Activated T-cell treated with anti-CD3 and anti-CD28 coated beads, Interleukin-2, amount 50 U/mL, for 24 hours (primary cell): ENCODE results near the gene SIX2.
A peak's percentile ranks its signal among the peaks of the same experiment; 100 is the strongest.

Experiments
- DNase-seq: peaks from one replicate; pipeline ENCODE4 v3.0.0-alpha.2; 2020
- H3K27ac Mint-ChIP-seq: 2 replicates; pipeline ENCODE4 v1.8.0; 2020; ENCODE audit warnings: mild to moderate bottlenecking, mixed read lengths
- H3K27me3 Mint-ChIP-seq: 2 replicates; pipeline ENCODE4 v1.8.0; 2020; ENCODE audit warnings: mixed read lengths
- H3K36me3 Mint-ChIP-seq: 2 replicates; pipeline ENCODE4 v1.8.0; 2020; ENCODE audit warnings: low read depth, mixed read lengths
- H3K4me1 Mint-ChIP-seq: 2 replicates; pipeline ENCODE4 v1.8.0; 2020; ENCODE audit warnings: low read depth, mixed read lengths
- H3K4me3 Mint-ChIP-seq: 2 replicates; pipeline ENCODE4 v1.8.0; 2020; ENCODE audit warnings: mild to moderate bottlenecking, moderate library complexity, mixed read lengths
- H3K9me3 Mint-ChIP-seq: 2 replicates; pipeline ENCODE4 v1.8.0; 2020; ENCODE audit warnings: mixed read lengths

Gene SIX2

DNA sequence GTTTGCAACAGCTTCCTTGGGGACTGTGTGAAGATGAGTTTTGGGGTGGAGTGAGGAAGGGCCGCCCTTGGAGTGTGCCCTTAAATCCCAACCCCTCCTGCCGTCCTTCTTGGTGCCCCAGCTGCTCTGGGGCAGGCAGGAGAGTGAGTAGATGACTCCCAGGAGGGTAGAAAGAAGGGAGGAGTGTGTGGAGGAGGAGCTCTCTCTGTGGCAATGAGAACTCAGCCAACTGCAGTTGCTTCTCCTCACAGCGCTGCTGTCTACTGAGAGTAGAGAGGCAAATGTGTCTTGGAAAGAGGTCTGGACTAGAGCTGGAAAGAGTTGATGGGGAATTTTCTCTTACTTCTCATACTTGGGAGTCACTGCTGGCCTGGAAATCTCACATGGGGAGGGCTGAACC, 21.8 kb upstream of the SIX2 start:
- H3K36me3 Mint-ChIP-seq = no peaks in the 10 kb centered on the region
- H3K4me1 Mint-ChIP-seq = no peaks in the 10 kb centered on the region
- DNase-seq = no peak
- no peak overlapping the region for H3K4me3 Mint-ChIP-seq
- H3K9me3 Mint-ChIP-seq = no peaks in the 10 kb centered on the region
- no peak overlapping the region for H3K27ac Mint-ChIP-seq
- H3K27me3 Mint-ChIP-seq = peaks cover 28% of the 10 kb centered on the region

DNA sequence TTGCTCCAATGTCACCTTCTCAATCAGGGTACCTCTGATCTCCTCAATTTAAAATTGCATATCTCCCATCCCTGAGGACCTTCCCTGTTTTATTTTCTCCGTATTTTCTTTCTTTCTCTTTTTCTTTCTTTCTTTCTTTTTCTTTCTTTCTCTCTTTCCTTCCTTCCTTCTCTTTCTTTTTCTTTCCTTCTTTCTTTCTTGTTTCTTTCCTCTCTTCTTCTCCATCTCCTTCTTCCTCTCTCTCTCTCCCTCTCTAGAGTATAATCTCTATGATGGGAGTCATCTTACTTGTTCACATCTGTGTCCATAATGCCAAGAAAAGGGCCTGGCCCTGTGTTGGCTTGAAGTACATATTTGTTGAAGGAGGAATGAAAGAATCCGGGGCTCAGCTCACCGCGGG, 21.3 kb upstream of the SIX2 start:
- Mint-ChIP-seq H3K9me3 (no peaks in the 10 kb centered on the region), H3K36me3 (no peaks in the 10 kb centered on the region), H3K27ac (no peak overlapping the region), H3K4me1 (no peaks in the 10 kb centered on the region), H3K27me3 (peaks cover 30% of the 10 kb centered on the region), H3K4me3 (no peak overlapping the region)
- no peak for DNase-seq

DNA sequence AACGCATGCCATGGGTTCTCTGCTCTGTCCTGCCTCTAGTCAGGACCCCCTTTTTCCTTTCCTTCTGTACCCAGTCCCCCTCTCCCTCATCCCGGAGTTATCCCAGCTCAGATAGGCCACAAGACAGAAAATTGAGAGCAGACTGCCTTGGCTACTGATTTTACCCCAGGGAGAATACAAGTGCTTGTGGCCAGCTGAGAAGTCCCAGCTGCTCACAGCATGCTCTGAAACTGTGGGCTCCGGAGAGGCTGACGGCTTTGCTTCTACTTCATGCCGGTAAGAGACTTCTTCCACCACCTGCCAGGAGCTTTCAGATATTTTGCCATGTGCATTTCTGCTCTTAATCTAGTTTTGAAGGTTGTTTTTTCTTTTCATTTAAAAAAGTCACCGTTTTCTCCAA, 20.0 kb upstream of the SIX2 start:
- no peak for DNase-seq
- Mint-ChIP-seq H3K27me3 (peaks cover 34% of the 10 kb centered on the region), H3K9me3 (no peaks in the 10 kb centered on the region), H3K4me1 (no peaks in the 10 kb centered on the region), H3K27ac (no peak overlapping the region), H3K4me3 (no peak overlapping the region), H3K36me3 (no peaks in the 10 kb centered on the region)

DNA sequence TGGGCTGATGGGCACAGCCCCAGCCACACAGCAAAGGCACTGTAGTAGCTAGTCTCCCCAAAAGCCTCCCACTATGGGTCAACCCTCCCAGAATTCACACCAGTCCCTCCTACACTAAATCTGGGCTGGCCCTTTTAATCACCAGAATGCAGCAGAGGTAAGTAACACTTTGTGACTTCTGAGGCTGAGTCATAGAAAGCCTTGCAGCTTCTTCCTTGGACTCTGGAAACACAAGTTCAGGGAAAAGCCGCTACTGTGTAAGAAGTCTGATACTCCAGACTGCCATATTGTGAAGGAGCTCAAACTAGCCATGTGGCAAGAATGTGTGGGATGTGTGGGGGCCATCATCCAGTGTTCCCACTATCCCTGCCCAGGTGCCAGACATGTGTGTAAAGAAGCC, 19.0 kb upstream of the SIX2 start:
- Mint-ChIP-seq H3K27ac (no peak overlapping the region), H3K27me3 (peaks cover 34% of the 10 kb centered on the region), H3K9me3 (no peaks in the 10 kb centered on the region), H3K4me3 (no peak overlapping the region), H3K36me3 (no peaks in the 10 kb centered on the region), H3K4me1 (no peaks in the 10 kb centered on the region)
- DNase-seq = no peak

DNA sequence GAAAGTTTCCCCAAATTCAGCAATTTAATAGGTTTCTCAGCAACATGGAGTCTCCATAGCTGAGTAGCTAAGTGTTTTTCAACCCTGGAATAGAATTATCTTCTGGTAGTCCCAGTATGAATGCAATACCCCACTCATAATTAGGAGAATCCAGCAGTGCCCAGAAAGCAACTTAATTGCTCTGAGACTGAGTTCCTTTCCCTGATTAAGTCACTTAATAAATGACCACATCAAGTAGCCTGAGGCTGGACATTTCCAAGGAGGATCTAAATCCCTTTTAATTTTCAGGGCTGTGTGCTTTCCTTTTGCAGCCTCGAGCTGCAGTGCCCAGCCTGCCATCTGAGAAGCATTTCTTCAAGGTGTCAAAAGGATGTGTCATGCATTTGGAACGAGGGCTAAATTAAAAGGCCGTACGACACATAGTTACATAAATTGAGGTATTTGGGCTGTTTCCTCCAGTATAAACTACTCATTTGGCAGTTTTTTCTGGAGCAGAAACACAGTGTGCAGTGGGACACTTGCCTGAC, 17.7 kb upstream of the SIX2 start:
- H3K27me3 Mint-ChIP-seq = peaks cover 44% of the 10 kb centered on the region
- no peak overlapping the region for H3K4me3 Mint-ChIP-seq
- no peak overlapping the region for H3K27ac Mint-ChIP-seq
- no peaks in the 10 kb centered on the region for H3K9me3 Mint-ChIP-seq
- no peaks in the 10 kb centered on the region for H3K4me1 Mint-ChIP-seq
- H3K36me3 Mint-ChIP-seq = no peaks in the 10 kb centered on the region
- no peak for DNase-seq

DNA sequence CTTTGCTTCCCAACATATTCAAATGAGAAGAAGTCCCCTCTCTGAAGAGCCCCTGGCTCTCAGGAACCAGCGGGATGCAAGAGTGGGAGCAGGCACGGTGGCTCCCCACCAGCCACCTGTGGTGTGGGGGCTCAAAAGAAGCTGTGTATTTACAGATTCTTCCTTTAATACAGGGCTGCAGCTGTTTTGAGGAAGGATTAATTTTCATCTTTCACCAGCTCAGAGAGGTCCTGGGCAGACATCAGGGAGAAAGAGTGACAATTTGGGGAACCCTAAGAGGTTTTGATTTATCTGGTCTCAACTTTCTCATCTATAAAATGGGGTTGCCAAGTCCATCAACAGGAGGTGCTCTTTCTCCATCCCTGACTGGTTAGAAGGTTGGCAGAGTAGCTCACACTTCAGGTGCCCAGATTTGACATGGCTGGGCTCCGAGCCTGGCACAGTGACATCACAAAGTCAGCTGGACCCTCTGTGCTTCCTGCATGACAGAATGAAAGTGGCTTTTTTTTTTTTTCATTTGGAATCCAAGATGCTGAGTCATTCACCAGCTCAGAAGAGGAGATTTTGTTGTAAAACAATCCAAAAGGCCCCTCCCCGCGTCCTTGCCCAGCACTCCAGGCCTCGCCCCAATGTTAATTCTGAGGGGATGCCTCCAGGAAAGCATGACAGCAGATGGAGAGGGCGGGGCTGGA, 15.5 kb upstream of the SIX2 start:
- no peaks in the 10 kb centered on the region for H3K4me1 Mint-ChIP-seq
- H3K4me3 Mint-ChIP-seq = no peak overlapping the region
- H3K27me3 Mint-ChIP-seq = peaks cover 41% of the 10 kb centered on the region
- no peak for DNase-seq
- H3K27ac Mint-ChIP-seq = no peak overlapping the region
- no peaks in the 10 kb centered on the region for H3K36me3 Mint-ChIP-seq
- H3K9me3 Mint-ChIP-seq = no peaks in the 10 kb centered on the region

DNA sequence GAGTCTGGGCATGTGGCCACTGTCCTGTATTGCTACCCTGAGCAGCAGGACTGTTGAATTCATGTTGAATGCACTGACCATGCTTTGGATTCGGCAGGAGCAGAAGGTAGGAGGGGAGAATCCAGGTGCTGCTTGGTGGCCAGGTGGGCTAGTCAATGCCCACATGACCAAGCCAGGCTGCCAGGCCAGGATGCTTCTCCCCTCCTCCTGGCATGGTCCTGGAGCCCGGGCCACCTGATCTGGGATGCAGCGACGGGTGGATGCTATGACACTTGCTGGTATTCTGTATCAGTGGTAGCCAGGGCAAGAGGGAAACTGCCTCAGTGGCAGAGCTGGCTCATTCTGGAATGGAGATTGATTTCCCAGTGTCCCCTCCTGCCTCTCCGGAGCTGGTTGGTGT, 14.8 kb upstream of the SIX2 start:
- no peaks in the 10 kb centered on the region for H3K36me3 Mint-ChIP-seq
- H3K4me1 Mint-ChIP-seq = no peaks in the 10 kb centered on the region
- no peaks in the 10 kb centered on the region for H3K9me3 Mint-ChIP-seq
- no peak for DNase-seq
- H3K27ac Mint-ChIP-seq = no peak overlapping the region
- peaks cover 37% of the 10 kb centered on the region for H3K27me3 Mint-ChIP-seq
- no peak overlapping the region for H3K4me3 Mint-ChIP-seq

DNA sequence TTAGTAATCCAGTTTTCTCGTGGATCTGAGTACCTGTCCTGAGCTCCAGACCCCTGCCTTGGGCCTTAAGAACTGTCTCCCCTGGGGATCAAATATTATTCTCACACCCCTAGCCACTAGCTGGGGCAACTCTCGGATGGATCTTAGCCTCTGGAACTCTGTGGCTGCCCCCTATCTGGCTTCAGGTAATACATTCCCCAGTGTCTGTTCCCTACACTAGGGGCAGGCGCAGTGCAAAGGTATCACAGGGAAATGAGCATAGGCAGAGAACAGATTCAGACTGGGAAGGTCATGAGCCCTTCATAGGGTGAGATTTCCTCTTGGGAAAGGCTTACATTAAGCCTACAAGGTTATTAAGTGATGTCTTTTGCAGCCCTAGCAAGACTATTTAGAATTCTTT, 11.2 kb upstream of the SIX2 start:
- DNase-seq = no peak
- H3K9me3 Mint-ChIP-seq = no peaks in the 10 kb centered on the region
- H3K27me3 Mint-ChIP-seq = peaks cover 57% of the 10 kb centered on the region
- H3K27ac Mint-ChIP-seq = no peak overlapping the region
- no peaks in the 10 kb centered on the region for H3K36me3 Mint-ChIP-seq
- no peaks in the 10 kb centered on the region for H3K4me1 Mint-ChIP-seq
- H3K4me3 Mint-ChIP-seq = no peak overlapping the region

DNA sequence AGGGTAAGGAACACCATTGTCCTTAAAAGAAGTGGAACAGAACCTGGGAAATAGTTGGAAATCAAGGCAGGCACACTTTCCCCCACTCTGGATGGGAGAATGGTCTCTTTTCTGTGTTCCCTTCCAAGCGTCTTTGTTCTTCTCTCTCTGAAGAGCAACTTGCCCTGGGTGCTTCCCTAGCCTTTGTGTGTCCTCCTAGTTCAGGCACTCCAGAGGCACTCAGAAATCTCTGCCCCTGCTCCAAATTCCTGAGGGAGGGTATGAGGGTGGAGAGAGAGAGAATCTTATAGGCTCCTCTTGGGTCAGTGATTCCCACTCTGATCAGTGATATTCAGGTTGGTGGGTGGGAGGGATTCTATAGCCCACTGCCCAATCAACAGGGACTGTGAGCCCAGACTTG, 8.8 kb upstream of the SIX2 start:
- H3K9me3 Mint-ChIP-seq = no peaks in the 10 kb centered on the region
- no peak overlapping the region for H3K27ac Mint-ChIP-seq
- H3K36me3 Mint-ChIP-seq = no peaks in the 10 kb centered on the region
- no peak overlapping the region for H3K4me3 Mint-ChIP-seq
- DNase-seq = no peak
- H3K4me1 Mint-ChIP-seq = no peaks in the 10 kb centered on the region
- peaks cover 65% of the 10 kb centered on the region for H3K27me3 Mint-ChIP-seq

DNA sequence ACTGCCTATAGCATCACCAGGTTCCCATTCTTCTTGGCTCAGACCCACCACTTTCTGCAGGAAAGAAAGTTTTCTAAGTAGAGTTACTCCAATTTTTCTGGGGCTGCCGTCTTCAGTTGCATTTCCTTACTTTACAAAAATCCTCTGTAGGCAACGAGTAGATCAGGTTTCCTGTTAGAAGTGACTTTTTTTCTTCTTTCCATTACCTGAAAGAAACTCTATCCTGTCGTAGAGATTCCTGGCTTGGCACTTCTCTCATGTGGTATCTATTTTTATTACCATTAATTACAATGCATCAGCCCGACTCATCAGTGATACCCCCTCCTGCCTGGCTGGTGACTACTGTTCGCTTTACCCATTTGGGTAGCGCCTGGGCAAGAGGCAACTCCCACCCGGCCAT, 5.6 kb upstream of the SIX2 start:
- DNase-seq = no peak
- Mint-ChIP-seq H3K27ac (no peak overlapping the region), H3K27me3 (peaks cover 84% of the 10 kb centered on the region), H3K4me3 (no peak overlapping the region), H3K9me3 (no peaks in the 10 kb centered on the region), H3K4me1 (peaks cover 11% of the 10 kb centered on the region), H3K36me3 (no peaks in the 10 kb centered on the region)

DNA sequence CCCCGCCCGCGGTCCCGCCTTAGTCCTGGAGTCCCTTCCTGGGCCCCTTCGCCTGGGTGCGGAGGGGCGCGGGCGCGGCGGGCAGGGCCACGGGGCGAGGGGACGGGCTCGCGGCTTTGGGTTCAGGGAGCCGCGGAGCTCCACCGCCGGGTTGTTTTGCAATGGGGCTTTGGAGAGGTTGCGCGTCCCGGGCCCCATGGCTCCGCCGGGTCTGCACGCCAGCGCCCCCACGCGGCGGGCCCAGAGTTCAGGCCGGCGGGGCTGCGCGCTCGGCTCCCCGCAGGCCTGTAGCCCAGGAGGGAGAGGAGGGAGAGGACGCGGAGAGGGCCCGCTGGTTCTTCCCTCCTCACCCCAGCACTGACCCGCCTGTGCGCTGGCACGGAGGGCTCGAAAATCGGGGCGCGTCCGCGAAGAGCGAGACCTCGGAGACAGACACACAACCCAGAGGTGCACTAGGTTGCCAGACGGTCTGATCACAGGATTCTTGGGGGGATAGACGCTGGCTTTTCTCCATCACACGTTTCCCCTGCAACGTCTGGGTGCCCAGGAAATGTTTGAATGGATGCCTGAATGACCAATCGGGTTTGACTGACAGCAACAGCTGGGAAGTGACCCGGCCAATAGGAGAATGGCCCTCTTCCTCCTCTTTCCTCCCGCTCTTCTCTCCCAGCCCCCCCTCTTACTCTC, 4.9 kb upstream of the SIX2 start:
- Mint-ChIP-seq H3K36me3 (no peaks in the 10 kb centered on the region), H3K27me3 (peaks cover 89% of the 10 kb centered on the region), H3K9me3 (no peaks in the 10 kb centered on the region), H3K4me1 (peaks cover 15% of the 10 kb centered on the region), H3K27ac (no peak overlapping the region), H3K4me3 (no peak overlapping the region)
- DNase-seq = peak; percentile 40

DNA sequence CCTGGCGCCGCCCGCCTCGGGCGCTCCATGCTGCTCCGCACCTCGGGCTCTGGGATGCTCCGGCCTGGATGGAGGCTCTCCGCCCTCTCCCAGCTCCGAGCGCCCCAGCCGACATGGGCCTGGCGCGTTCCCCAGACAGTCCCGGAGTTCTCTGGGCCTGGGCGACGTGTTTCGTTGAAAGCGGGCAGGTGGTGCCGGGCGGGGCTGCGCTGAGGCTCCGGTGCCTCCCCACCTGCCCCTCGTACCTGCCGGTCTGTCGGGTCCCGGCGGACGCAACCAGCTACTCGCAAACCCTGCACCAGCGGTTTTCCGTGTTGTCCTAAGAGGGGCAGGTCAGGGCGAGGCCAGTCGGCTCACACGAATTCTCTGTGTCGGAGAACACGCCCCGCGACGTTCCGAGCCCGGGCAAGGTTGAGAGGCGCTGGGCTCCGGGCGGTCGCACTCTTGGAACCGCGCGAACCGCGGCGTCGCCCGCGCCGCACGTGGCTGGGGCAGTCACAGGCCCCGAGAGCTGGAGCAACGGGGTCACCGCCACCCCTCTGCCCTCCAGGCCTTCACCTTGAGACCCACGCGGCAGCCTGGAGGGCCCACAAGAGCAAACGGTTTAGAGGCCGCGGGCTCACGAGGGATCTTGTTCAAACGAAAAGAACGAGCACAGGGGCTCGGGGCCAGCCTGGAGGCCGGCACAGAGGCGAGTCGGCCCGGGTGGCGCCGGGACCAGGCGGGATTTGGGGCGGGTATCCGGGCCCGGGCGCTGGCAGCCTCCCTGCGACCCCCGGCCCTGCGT, 4.2 kb upstream of the SIX2 start:
- peak; percentile 36 for DNase-seq
- H3K27me3 Mint-ChIP-seq = peaks cover 86% of the 10 kb centered on the region
- H3K27ac Mint-ChIP-seq = no peak overlapping the region
- H3K9me3 Mint-ChIP-seq = no peaks in the 10 kb centered on the region
- no peaks in the 10 kb centered on the region for H3K36me3 Mint-ChIP-seq
- H3K4me1 Mint-ChIP-seq = peaks cover 19% of the 10 kb centered on the region
- H3K4me3 Mint-ChIP-seq = no peak overlapping the region

DNA sequence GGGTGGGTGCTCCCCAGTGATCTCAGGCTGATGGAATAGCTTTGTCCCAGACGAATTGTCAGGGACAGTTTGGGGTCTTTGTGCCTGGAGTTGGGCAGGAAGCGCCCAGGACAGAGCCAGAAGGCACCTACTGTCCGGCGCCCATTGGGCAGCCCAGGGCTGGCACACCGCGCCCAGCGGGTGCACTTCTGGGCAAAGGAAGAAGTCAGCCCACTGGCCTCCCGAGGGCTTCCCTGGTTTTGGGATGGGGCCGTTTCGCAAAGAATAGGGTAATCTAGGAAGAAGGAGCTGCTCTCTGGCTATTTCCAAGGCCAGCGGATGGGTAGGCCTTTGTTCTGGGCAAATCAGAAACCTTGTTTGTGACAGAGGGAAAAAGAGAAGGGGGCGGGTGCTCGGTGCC, 3.5 kb upstream of the SIX2 start:
- Mint-ChIP-seq H3K27me3 (peaks cover 85% of the 10 kb centered on the region), H3K4me3 (no peak overlapping the region), H3K36me3 (no peaks in the 10 kb centered on the region), H3K9me3 (no peaks in the 10 kb centered on the region), H3K4me1 (peaks cover 23% of the 10 kb centered on the region), H3K27ac (no peak overlapping the region)
- DNase-seq = no peak

DNA sequence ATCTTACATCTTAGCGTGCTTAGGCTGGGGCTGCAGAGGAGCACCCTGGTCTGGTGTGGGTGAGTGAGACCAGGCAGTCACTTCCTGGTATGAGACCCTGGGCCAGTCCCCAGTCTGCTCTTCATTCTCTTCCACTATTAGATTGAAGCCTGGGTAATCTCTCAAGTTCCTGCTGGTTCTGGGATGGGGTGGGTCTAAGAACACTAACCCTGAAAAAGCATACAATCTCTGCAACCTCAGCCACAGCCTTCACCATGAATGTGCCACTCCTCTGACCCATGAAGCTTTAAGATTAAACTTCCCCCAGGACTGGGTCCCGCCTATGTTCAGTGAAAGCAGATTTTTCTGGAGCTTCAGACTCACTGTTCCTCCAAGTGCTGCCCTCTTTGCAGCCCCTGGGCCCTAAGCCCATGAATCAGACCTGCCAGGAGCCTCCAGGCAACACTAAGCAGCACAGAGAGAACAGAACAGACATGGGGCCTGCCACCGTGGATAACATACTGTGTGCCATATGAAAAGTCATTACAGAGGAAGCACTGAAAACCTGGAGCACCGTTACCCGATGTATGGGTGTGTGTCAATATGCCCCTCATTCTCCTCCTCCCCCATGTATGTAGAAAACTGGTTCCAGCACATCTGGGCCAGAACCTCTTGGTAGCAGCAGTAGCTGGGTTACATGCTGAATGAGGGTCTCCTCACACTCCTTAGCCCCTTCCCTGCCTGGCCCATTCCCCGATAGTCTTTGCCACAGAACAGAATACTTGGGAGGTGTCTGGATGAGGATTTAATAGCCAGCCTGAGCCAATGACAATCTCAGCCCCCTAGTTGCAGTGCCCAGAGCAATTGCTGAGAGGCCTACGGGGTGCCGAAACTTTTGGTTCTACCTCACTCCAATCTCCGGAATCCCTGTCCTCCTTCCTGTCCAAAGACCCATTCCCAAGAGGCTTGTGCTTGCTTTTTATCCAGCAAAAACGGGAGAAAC, 2.7 kb upstream of the SIX2 start:
- H3K27ac Mint-ChIP-seq = no peak overlapping the region
- H3K4me1 Mint-ChIP-seq = peaks cover 23% of the 10 kb centered on the region
- DNase-seq = no peak
- H3K9me3 Mint-ChIP-seq = no peaks in the 10 kb centered on the region
- no peaks in the 10 kb centered on the region for H3K36me3 Mint-ChIP-seq
- H3K4me3 Mint-ChIP-seq = no peak overlapping the region
- peaks cover 85% of the 10 kb centered on the region for H3K27me3 Mint-ChIP-seq
